ENCODE results near the gene ZBTB7C.

GRCh38 chr18:48310999-48311398 lies 98.2 kb downstream of the ZBTB7C start:
- no peak for TF ChIP-seq CTCF (IDR thresholded peaks at IDR 0.05)
- no peak for TF ChIP-seq EZH2phosphoT487 (IDR thresholded peaks at IDR 0.05)
